H1 (cell line): ENCODE data around the gene TNPO2. TPM values are rescaled to one million over a fixed set of nuclear protein-coding genes. Genes with fewer than 3 reads are reported as not detected.

Experiments
- ATF3 ChIP-seq: IDR thresholded peaks from 2 replicates; pipeline ENCODE4 v1.6.1; 2011; ENCODE audit warnings: low read depth, mild to moderate bottlenecking, low read length; ENCODE audit not compliant: insufficient read depth
- CTCF ChIP-seq, 3 experiments: IDR thresholded peaks; 1 replicate in 2 of 3; 2 replicates in 1 of 3; pipeline versions ENCODE4 v1.5.1 to v1.6.1; 2011; ENCODE audit warnings: low read length in 3 of 3, mild to moderate bottlenecking in 3 of 3, inconsistent platforms in 2 of 3, low read depth in 1 of 3, moderate library complexity in 1 of 3; ENCODE audit not compliant: insufficient read depth in 1 of 3; ENCODE audit errors: control extremely low read depth in 1 of 3
- FOSL1 ChIP-seq: IDR thresholded peaks from 2 replicates; pipeline ENCODE4 v1.6.1; 2011; ENCODE audit warnings: mild to moderate bottlenecking, low read depth, low read length, moderate library complexity; ENCODE audit not compliant: insufficient read depth
- HDAC6 ChIP-seq: IDR thresholded peaks from one replicate; pipeline ENCODE4 v1.7.1; 2012; ENCODE audit warnings: low read depth, mild to moderate bottlenecking, inconsistent platforms, low read length, moderate library complexity
- KDM5A ChIP-seq: fragments of 200-600 bp; IDR thresholded peaks from 2 replicates; pipeline ENCODE4 v1.7.1; 2012; ENCODE audit warnings: mild to moderate bottlenecking, low read length, inconsistent platforms, mixed read lengths
- SAP30 ChIP-seq: fragments of 300-600 bp; sonication (generic); IDR thresholded peaks from 2 replicates; pipeline ENCODE4 v1.7.1; 2012; ENCODE audit warnings: low read length, moderate library complexity, mild to moderate bottlenecking, inconsistent platforms; ENCODE audit not compliant: insufficient read depth, insufficient replicate concordance
- SIRT6 ChIP-seq: IDR thresholded peaks from one replicate; pipeline ENCODE4 v1.7.1; 2012; ENCODE audit warnings: low read length, inconsistent platforms
- SP1 ChIP-seq: IDR thresholded peaks from 2 replicates; pipeline ENCODE4 v1.6.1; 2011; ENCODE audit warnings: low read depth, low read length
- TAF1 ChIP-seq: IDR thresholded peaks from 2 replicates; pipeline ENCODE4 v1.6.1; 2011; ENCODE audit warnings: mild to moderate bottlenecking, low read depth, low read length
- polyA plus RNA-seq, 7 experiments: library from polyadenylated mRNA; depleted of rRNA in 3 of 7; stranded (reverse) in 5 of 7; unstranded in 2 of 7; fragments of >200 nt in 5 of 7; fragments of 200-250 nt in 2 of 7; gene quantifications; 1 replicate in 5 of 7; 2 replicates in 1 of 7; 4 replicates in 1 of 7; pipeline versions ENCODE4 v1.2.1 to v1.2.3, GENCODE V29; 2011 to 2013; ENCODE audit warnings: missing spikeins in 2 of 7, mixed read lengths in 2 of 7
- total RNA-seq: library from RNA; stranded (reverse); fragmentation: NEBNext Ultra II Directional; extraction: Animal tissue kit (Norgen Biotek cat#: 25700); gene quantifications from 2 replicates; pipeline ENCODE4 v1.2.1, GENCODE V29; 2021

TNPO2 gene
- total and polyA plus RNA-seq, 2 of the 8 experiments (the other 6 are each of a cell fraction or from before 2014, with no cell fraction given) = 112 to 121 TPM

DNA sequence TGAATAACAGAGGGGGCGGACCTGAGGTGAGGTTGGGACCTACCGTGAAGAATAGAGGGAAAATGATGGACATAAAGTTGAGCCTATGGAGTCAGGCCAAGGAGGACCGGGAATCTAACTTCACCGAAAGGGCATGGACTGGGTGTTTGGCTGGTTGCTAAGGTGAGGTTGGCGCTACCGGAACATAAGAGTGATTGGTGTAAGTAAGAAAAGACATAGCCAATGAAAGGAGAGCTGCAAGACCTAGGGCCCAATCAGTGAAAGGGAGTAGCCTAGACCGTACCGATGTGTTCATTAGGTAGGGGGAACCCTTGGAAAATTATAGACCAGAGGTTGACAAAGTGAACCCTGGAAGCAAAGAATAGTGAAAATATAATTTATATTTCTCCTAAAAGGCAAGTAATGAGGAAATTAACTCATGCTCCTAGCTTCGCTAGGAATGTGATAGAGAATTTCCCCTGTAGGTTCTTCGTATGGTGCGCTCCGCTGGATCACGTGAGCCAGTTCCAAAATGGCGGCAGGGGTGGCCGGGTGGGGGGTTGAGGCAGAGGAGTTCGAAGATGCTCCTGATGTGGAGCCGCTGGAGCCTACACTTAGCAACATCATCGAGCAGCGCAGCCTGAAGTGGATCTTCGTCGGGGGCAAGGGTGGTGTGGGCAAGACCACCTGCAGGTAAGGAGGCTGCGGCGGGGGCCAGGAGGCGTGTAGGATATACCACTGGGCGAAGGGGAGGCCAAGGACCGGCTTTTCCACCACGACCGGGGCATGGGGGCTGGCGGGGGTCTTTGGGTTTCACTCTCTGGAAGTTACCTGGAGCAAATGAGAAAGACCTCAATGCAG, 13.5 kb upstream of the TNPO2 start, which contains the start of gene GET3 (continued):
- peak; percentile 97 for TF ChIP-seq TAF1
- no peak for TF ChIP-seq SIRT6
- TF ChIP-seq HDAC6 = no peak
- no peak for TF ChIP-seq FOSL1
- peak; percentile 100 for TF ChIP-seq KDM5A
- TF ChIP-seq SAP30 = peak; percentile 79
- TF ChIP-seq SP1 = peak; percentile 94; the same call in 1 of the 2 replicates
- TF ChIP-seq CTCF (IDR thresholded peaks at IDR 0.05; ENCODE audit: control extremely low read depth in 1 of 3, insufficient read depth in 1 of 3, low read depth in 1 of 3, low read length in 3 of 3) = no peak
- TF ChIP-seq ATF3 = peak; percentile 68
